ENCODE measurements around the gene CHP2.

The CHP2 gene

GRCh38 chr16:23757937-23758619, 3.3 kb downstream of the CHP2 start:
- no peak for ATAC-seq (replicated peaks)
- H3K36me3 Mint-ChIP-seq (ENCODE audit: insufficient read depth): peaks cover 2% of the 10 kb centered on the region
- peaks cover 54 to 71% of the 10 kb centered on the region in 2 donors for H3K27me3 Mint-ChIP-seq
- H3K4me3 Mint-ChIP-seq: no peak overlapping the region
- H3K27ac Mint-ChIP-seq: no peak overlapping the region
- H3K9me3 Mint-ChIP-seq: no peaks in the 10 kb centered on the region
- H3K4me1 Mint-ChIP-seq (ENCODE audit: low read depth in 2 of 2): no peaks in the 10 kb centered on the region
- no peak for DNase-seq

GRCh38 chr16:23765933-23766332, 11.1 kb downstream of the CHP2 start:
- Mint-ChIP-seq H3K27ac (no peak overlapping the region), H3K4me3 (no peak overlapping the region), H3K36me3 (ENCODE audit: insufficient read depth) (peaks cover 1% of the 10 kb centered on the region), H3K27me3 (peaks cover 9 to 21% of the 10 kb centered on the region in 2 donors), H3K4me1 (ENCODE audit: low read depth in 2 of 2) (no peaks in the 10 kb centered on the region), H3K9me3 (no peaks in the 10 kb centered on the region)
- ATAC-seq (replicated peaks) (no peak), DNase-seq (no peak)

GRCh38 chr16:23768581-23768980, 13.8 kb downstream of the CHP2 start:
- H3K4me1 Mint-ChIP-seq (ENCODE audit: low read depth in 2 of 2): no peaks in the 10 kb centered on the region
- ATAC-seq (replicated peaks) (no peak), DNase-seq (no peak)
- no peak overlapping the region for H3K4me3 Mint-ChIP-seq
- H3K27me3 Mint-ChIP-seq: peaks cover 8 to 19% of the 10 kb centered on the region in 2 donors
- no peak overlapping the region for H3K27ac Mint-ChIP-seq
- H3K36me3 Mint-ChIP-seq (ENCODE audit: insufficient read depth): no peaks in the 10 kb centered on the region
- H3K9me3 Mint-ChIP-seq: no peaks in the 10 kb centered on the region

GRCh38 chr16:23771027-23771426, 16.2 kb downstream of the CHP2 start:
- Mint-ChIP-seq H3K4me3 (no peak overlapping the region), H3K27me3 (peaks cover 8 to 36% of the 10 kb centered on the region in 2 donors), H3K9me3 (no peaks in the 10 kb centered on the region), H3K36me3 (ENCODE audit: insufficient read depth) (no peaks in the 10 kb centered on the region), H3K4me1 (ENCODE audit: low read depth in 2 of 2) (no peaks in the 10 kb centered on the region), H3K27ac (no peak overlapping the region)
- no peak for ATAC-seq (replicated peaks)
- no peak for DNase-seq

DNA sequence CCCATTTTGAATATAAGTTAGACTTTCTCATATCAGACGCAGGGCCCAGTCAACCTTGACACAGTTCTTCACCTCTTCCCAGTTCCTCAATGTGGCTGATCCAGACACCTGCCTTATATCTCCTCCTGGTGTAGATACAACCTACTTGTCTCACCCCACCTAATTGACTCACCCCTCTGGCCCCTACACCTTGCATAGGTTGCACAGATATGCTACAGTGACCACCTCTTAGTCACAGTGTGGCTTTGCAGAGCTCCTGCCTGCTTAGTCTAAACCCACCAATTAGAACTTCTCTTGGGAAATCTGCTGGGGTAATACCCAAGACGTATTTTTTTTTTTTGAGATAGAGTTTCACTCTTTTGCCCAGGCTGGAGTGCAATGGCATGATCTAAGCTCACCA, 16.8 kb downstream of the CHP2 start:
- Mint-ChIP-seq H3K4me1 (ENCODE audit: low read depth in 2 of 2) (no peaks in the 10 kb centered on the region), H3K27me3 (peaks cover 8 to 39% of the 10 kb centered on the region in 2 donors), H3K9me3 (no peaks in the 10 kb centered on the region), H3K27ac (no peak overlapping the region), H3K36me3 (ENCODE audit: insufficient read depth) (no peaks in the 10 kb centered on the region), H3K4me3 (no peak overlapping the region)
- no peak for ATAC-seq (replicated peaks)
- DNase-seq: no peak

DNA sequence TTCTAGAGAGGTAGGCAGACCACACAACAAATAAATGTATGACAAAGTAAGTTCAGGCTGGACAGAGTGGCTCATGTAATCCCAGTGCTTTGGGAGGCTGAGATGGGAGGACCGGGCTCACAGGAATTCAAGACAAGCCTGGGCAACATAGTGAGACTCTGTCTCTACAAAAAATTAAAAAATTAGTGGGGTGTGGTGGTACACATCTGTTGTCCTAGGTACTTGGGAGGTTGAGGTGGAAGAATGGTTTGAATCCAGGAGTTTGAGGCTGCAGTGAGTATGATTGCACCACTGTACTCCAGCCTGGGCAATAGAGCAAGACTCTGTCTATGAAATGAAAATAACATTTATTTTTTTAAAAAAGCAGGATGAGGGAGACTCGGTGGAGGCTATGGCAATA, 18.5 kb downstream of the CHP2 start:
- DNase-seq: no peak
- no peak overlapping the region for H3K27ac Mint-ChIP-seq
- peaks cover 8 to 39% of the 10 kb centered on the region in 2 donors for H3K27me3 Mint-ChIP-seq
- no peaks in the 10 kb centered on the region for H3K9me3 Mint-ChIP-seq
- ATAC-seq (replicated peaks): no peak
- no peaks in the 10 kb centered on the region for H3K36me3 Mint-ChIP-seq (ENCODE audit: insufficient read depth)
- no peaks in the 10 kb centered on the region for H3K4me1 Mint-ChIP-seq (ENCODE audit: low read depth in 2 of 2)
- H3K4me3 Mint-ChIP-seq: no peak overlapping the region

- Mint-ChIP-seq H3K4me3 (no peak overlapping the region), H3K27me3 (peaks cover 31 to 62% of the 10 kb centered on the region in 2 donors), H3K27ac (no peak overlapping the region), H3K36me3 (ENCODE audit: insufficient read depth) (no peaks in the 10 kb centered on the region), H3K9me3 (no peaks in the 10 kb centered on the region), H3K4me1 (ENCODE audit: low read depth in 2 of 2) (no peaks in the 10 kb centered on the region)
- no peak for DNase-seq
- ATAC-seq (replicated peaks): no peak
These were observed 26.4 kb downstream of the CHP2 start for GRCh38 chr16:23781176-23781575.

DNA sequence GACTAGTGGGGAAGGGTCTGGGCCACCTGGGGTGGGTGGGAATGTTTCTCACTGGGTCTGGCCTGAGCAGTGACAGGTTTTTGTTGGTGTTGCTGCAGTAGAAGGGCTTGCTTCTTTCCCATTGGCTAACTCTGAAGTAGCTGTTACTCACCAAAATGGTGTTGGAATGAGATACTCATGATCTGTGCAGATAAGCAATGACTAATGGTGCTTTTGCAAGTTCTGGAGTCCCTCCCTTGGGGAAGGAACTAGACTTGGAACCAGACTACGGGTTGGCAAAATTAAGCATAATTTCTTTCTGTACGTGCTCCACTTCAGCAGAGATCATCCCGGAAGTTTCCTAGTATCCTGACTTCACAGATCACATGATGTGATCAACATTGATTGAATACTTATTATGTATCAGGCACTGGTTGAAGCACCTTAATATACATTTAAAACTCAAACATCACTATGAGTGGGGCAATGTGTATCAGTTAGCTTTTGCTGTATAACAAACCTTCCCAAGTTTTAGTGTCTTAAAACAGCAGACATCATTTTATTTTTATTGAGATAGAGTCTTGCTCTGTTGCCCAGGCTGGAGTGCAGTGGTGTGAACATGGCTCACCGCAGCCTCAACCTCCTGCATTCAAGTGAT, 30.1 kb downstream of the CHP2 start:
- Mint-ChIP-seq H3K36me3 (ENCODE audit: insufficient read depth) (no peaks in the 10 kb centered on the region), H3K27me3 (peaks cover 31 to 46% of the 10 kb centered on the region in 2 donors), H3K4me3 (no peak overlapping the region), H3K27ac (no peak overlapping the region), H3K4me1 (ENCODE audit: low read depth in 2 of 2) (no peaks in the 10 kb centered on the region), H3K9me3 (no peaks in the 10 kb centered on the region)
- DNase-seq (no peak), ATAC-seq (replicated peaks) (no peak)

- H3K27me3 Mint-ChIP-seq: peaks cover 26 to 41% of the 10 kb centered on the region in 2 donors
- no peak for DNase-seq
- H3K4me1 Mint-ChIP-seq (ENCODE audit: low read depth in 2 of 2): no peaks in the 10 kb centered on the region
- no peak overlapping the region for H3K27ac Mint-ChIP-seq
- no peak overlapping the region for H3K4me3 Mint-ChIP-seq
- no peak for ATAC-seq (replicated peaks)
- H3K36me3 Mint-ChIP-seq (ENCODE audit: insufficient read depth): no peaks in the 10 kb centered on the region
- no peaks in the 10 kb centered on the region for H3K9me3 Mint-ChIP-seq
These were observed 31.0 kb downstream of the CHP2 start for GRCh38 chr16:23785842-23786241.

DNA sequence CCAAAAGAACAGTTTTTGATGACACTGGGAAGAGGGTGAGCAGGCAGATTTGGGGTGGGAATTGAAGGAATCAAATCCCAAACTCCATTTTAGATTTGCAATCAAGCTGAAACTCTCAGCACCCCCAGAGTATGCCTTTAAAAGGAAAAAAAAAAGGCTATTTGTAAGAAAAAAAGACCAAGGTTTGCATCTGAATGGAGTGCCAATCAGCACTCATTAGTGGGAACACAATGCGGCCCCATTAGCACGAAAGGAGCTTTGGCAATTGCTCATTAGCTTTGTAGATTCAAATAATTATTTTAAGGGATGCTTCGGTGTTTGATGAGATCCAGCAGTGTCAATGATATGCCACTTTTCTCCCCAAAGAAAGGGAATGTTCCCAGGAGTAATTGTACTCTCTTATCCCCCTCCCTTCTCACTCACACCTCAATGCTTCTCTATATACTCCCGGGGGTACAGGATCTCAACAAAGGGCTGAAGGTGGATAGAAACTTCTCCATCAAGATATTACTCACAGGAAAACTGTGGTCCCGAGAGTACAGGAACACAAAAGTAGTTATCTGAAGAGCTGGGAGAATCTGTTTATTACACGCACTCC, 32.2 kb downstream of the CHP2 start:
- Mint-ChIP-seq H3K4me3 (no peak overlapping the region), H3K9me3 (no peaks in the 10 kb centered on the region), H3K36me3 (ENCODE audit: insufficient read depth) (no peaks in the 10 kb centered on the region), H3K27ac (no peak overlapping the region), H3K27me3 (peaks cover 14 to 29% of the 10 kb centered on the region in 2 donors), H3K4me1 (ENCODE audit: low read depth in 2 of 2) (no peaks in the 10 kb centered on the region)
- ATAC-seq (replicated peaks) (no peak), DNase-seq (no peak)

DNA sequence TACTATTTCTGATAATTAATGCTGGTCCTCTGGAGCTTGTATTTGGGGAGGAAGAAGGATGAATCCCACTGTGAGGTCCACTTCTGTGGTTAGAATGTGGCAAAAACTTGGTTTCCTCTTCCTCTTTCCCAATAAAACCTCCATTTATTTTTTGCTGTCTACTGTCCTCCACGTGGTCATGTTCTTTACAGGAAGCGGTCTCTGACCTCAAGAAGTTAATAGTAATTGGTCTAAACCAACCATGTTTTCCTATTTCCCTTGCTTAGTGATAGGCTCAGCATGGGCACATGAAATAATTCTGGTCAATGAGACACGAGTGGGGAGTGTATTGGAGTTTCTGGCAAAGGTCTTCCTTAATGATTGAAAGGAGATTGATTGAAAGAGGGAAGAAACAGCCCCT, 33.9 kb downstream of the CHP2 start:
- Mint-ChIP-seq H3K27ac (no peak overlapping the region), H3K9me3 (no peaks in the 10 kb centered on the region), H3K4me3 (no peak overlapping the region), H3K27me3 (peaks cover 8 to 13% of the 10 kb centered on the region in 2 donors), H3K4me1 (ENCODE audit: low read depth in 2 of 2) (no peaks in the 10 kb centered on the region), H3K36me3 (ENCODE audit: insufficient read depth) (no peaks in the 10 kb centered on the region)
- DNase-seq (no peak), ATAC-seq (replicated peaks) (no peak)

DNA sequence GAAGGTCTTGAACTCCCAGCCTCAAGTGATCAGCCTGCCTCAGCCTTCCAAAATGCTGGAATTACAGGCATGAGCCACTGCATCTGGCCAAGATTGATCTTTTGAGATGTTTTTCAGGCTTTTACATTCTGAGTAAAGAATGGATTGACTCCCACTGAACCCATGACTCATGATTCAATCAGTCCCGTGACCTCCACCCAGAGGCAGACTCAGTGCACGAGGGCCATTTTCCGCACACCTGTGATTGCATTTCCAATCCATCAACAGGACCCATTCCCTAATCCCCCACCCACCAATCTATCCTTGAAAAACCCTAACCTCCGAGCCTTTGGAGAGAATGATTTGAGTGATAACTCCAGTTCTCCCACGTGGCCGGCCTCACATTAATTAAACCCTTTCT, 40.6 kb downstream of the CHP2 start:
- Mint-ChIP-seq H3K27ac (no peak overlapping the region), H3K27me3 (peaks cover 0 to 15% of the 10 kb centered on the region in 2 donors), H3K4me1 (ENCODE audit: low read depth in 2 of 2) (peaks cover 0 to under 1% of the 10 kb centered on the region in 2 donors), H3K9me3 (no peaks in the 10 kb centered on the region), H3K4me3 (no peak overlapping the region), H3K36me3 (ENCODE audit: insufficient read depth) (no peaks in the 10 kb centered on the region)
- ATAC-seq (replicated peaks) (no peak), DNase-seq (no peak)

GRCh38 chr16:23796941-23797340, 42.1 kb downstream of the CHP2 start:
- Mint-ChIP-seq H3K27ac (peak overlapping the region in 1 of 2 donors; percentile 50), H3K9me3 (no peaks in the 10 kb centered on the region), H3K27me3 (peaks cover 0 to 15% of the 10 kb centered on the region in 2 donors), H3K36me3 (ENCODE audit: insufficient read depth) (peaks cover 1% of the 10 kb centered on the region), H3K4me3 (no peak overlapping the region), H3K4me1 (ENCODE audit: low read depth in 2 of 2) (peaks cover 4% of the 10 kb centered on the region in 2 donors)
- no peak for ATAC-seq (replicated peaks)
- DNase-seq: no peak

DNA sequence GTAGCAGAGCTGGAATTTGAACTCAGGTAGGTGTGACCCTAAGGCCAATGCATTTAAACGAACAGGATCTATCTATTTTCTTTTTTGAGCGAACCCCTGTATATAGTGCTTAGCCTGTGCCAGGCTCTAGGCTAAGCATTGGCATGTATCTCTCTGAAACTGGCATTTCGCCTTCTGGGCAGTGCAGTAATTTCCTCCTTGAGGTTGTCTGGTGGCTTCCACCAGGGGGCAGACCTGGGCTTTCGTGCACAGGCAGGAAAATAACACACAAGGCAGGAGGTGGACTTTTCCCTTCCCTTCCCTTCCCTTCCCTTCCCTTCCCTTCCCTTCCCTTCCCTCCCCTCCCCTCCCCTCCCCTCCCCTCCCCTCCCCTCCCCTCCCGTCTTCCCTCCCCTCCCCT, 46.6 kb downstream of the CHP2 start:
- Mint-ChIP-seq H3K9me3 (no peaks in the 10 kb centered on the region), H3K27me3 (peaks cover 0 to 15% of the 10 kb centered on the region in 2 donors), H3K36me3 (ENCODE audit: insufficient read depth) (peaks cover 4% of the 10 kb centered on the region), H3K27ac (no peak overlapping the region), H3K4me3 (no peak overlapping the region), H3K4me1 (ENCODE audit: low read depth in 2 of 2) (peaks cover 11 to 13% of the 10 kb centered on the region in 2 donors)
- peak; percentile 76 for ATAC-seq (replicated peaks)
- DNase-seq: peak; percentile 74 to 77 (median 75)

All from effector memory CD8-positive, alpha-beta T cell (primary cell).